Fibroblast of lung (primary cell): ENCODE measurements around the gene LAMB2. TPM values are rescaled to one million over a fixed set of nuclear protein-coding genes. Genes with fewer than 3 reads are reported as not detected.

Experiments used
- DNase-seq, 2 donors: peaks; one replicate each; pipeline versions ENCODE4 v3.0.0 to v3.0.0-alpha.2; 2010; ENCODE audit warnings: low read depth in 2 of 2
- H2AFZ ChIP-seq: 2 replicates; pipeline ENCODE4 v1.5.1; 2012; ENCODE audit warnings: low read length, control low read depth, inconsistent platforms
- H3K27ac ChIP-seq: 2 replicates; pipeline ENCODE4 v1.5.1; 2011; ENCODE audit warnings: low read length, control low read depth; ENCODE audit not compliant: insufficient read depth
- H3K27me3 ChIP-seq: 2 replicates; pipeline ENCODE4 v1.5.1; 2011; ENCODE audit warnings: mild to moderate bottlenecking, low read length; ENCODE audit not compliant: control insufficient read depth, insufficient read depth
- H3K36me3 ChIP-seq: 2 replicates; pipeline ENCODE4 v1.5.1; 2011; ENCODE audit warnings: low read length; ENCODE audit not compliant: control insufficient read depth, insufficient read depth
- H3K4me1 ChIP-seq: 2 replicates; pipeline ENCODE4 v1.5.1; 2011; ENCODE audit warnings: low read length; ENCODE audit not compliant: control insufficient read depth, insufficient read depth; ENCODE audit errors: extremely low read depth
- H3K4me2 ChIP-seq: 2 replicates; pipeline ENCODE4 v1.5.1; 2011; ENCODE audit warnings: low read length, control low read depth; ENCODE audit not compliant: insufficient read depth; ENCODE audit errors: extremely low read depth
- H3K4me3 ChIP-seq, 4 experiments: fragments of 200-600 bp in 1 of 4; sonication (generic) in 1 of 4; replicated peaks in 1 of 4; 2 replicates each; pipeline ENCODE4 v1.5.1; 2011 to 2016; ENCODE audit warnings: low read length in 4 of 4, low read depth in 3 of 4, mild to moderate bottlenecking in 3 of 4, control low read depth in 2 of 4, inconsistent platforms in 1 of 4, mixed read lengths in 1 of 4; ENCODE audit not compliant: insufficient read depth in 1 of 4; ENCODE audit errors: control extremely low read depth in 1 of 4
- H3K79me2 ChIP-seq: 2 replicates; pipeline ENCODE4 v1.5.1; 2012; ENCODE audit warnings: mild to moderate bottlenecking, low read length, inconsistent platforms; ENCODE audit not compliant: control insufficient read depth, insufficient read depth
- H3K9ac ChIP-seq: 2 replicates; pipeline ENCODE4 v1.5.1; 2011; ENCODE audit warnings: mild to moderate bottlenecking, low read length, control low read depth; ENCODE audit not compliant: insufficient read depth
- H3K9me3 ChIP-seq: 2 replicates; pipeline ENCODE4 v1.5.1; 2012; ENCODE audit warnings: low read depth, low read length; ENCODE audit not compliant: control insufficient read depth, insufficient read depth
- H4K20me1 ChIP-seq: 2 replicates; pipeline ENCODE4 v1.5.1; 2011; ENCODE audit warnings: low read length; ENCODE audit not compliant: control insufficient read depth, insufficient read depth; ENCODE audit errors: extremely low read depth
- EZH2 ChIP-seq: IDR thresholded peaks from 2 replicates; pipeline ENCODE4 v1.5.1; 2012; ENCODE audit warnings: low read length, control low read depth, mild to moderate bottlenecking; ENCODE audit errors: missing control alignments
- polyA plus RNA-seq, 2 donors: library from polyadenylated mRNA; depleted of rRNA in 1 of 2; stranded (reverse) in 1 of 2; unstranded in 1 of 2; fragments of >200 nt; gene quantifications; 2 replicates each; pipeline ENCODE4 v1.2.1, GENCODE V29; 2011 to 2012; ENCODE audit warnings: missing spikeins in 1 of 2
- total RNA-seq: library from RNA; depleted of rRNA; stranded (reverse); fragments of >200 nt; gene quantifications from 2 replicates; pipeline ENCODE4 v1.2.1, GENCODE V29; 2014
- TF ChIP-seq, protein P1 (sequence below), 2 donors: IDR thresholded peaks in 1 of 2; conservative IDR thresholded peaks in 1 of 2; 1 replicate in 1 of 2; 2 replicates in 1 of 2; pipeline ENCODE4 v1.5.1; 2011 to 2012; ENCODE audit warnings: low read length in 2 of 2, control low read depth in 1 of 2, inconsistent platforms in 1 of 2, low read depth in 1 of 2, mild to moderate bottlenecking in 1 of 2

Gene LAMB2
- total and polyA plus RNA-seq, 2 donors (not counting 1 experiment from before 2014, with no cell fraction given), result 375 to 1,026 TPM

DNA sequence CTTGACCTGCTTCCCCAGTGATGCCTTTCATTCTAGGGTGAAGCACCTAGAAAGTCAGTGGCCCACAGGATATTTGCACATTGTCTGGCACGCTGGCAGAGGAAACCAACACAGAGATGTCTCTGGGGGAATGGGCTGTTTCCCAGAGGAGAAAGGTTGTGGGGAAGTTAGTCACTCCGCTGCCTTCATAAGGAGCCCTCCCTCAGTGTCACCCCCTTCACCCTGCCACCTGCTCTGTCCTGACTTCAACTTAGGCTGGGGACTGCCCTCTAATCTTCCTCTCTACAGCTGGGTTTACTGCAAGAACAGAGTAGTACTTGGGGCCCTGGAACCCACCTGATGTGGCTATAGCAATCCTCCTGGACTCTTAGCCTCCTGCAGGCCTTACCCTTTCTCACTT is 44.2 kb upstream of the LAMB2 start:
- H3K4me1 ChIP-seq, result peaks cover 12% of the 10 kb centered on the region
- H4K20me1 ChIP-seq, result no peaks in the 10 kb centered on the region
- no peaks in the 10 kb centered on the region for H3K9me3 ChIP-seq
- DNase-seq, result no peak
- no peak overlapping the region for H2AFZ ChIP-seq
- peaks cover 13% of the 10 kb centered on the region for H3K36me3 ChIP-seq
- H3K27me3 ChIP-seq, result no peaks in the 10 kb centered on the region
- H3K4me2 ChIP-seq, result no peak overlapping the region
- H3K79me2 ChIP-seq, result peaks cover 4% of the 10 kb centered on the region
- H3K4me3 ChIP-seq, result no peak overlapping the region
- no peak overlapping the region for H3K9ac ChIP-seq
- no peak for TF ChIP-seq EZH2
- TF ChIP-seq, protein P1, sequence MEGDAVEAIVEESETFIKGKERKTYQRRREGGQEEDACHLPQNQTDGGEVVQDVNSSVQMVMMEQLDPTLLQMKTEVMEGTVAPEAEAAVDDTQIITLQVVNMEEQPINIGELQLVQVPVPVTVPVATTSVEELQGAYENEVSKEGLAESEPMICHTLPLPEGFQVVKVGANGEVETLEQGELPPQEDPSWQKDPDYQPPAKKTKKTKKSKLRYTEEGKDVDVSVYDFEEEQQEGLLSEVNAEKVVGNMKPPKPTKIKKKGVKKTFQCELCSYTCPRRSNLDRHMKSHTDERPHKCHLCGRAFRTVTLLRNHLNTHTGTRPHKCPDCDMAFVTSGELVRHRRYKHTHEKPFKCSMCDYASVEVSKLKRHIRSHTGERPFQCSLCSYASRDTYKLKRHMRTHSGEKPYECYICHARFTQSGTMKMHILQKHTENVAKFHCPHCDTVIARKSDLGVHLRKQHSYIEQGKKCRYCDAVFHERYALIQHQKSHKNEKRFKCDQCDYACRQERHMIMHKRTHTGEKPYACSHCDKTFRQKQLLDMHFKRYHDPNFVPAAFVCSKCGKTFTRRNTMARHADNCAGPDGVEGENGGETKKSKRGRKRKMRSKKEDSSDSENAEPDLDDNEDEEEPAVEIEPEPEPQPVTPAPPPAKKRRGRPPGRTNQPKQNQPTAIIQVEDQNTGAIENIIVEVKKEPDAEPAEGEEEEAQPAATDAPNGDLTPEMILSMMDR (conservative IDR thresholded peaks at IDR 0.05 in 1 of 2, IDR thresholded peaks at IDR 0.05 in 1 of 2; ENCODE audit: low read depth in 1 of 2, low read length in 2 of 2), result no peak
- H3K27ac ChIP-seq, result no peak overlapping the region

DNA sequence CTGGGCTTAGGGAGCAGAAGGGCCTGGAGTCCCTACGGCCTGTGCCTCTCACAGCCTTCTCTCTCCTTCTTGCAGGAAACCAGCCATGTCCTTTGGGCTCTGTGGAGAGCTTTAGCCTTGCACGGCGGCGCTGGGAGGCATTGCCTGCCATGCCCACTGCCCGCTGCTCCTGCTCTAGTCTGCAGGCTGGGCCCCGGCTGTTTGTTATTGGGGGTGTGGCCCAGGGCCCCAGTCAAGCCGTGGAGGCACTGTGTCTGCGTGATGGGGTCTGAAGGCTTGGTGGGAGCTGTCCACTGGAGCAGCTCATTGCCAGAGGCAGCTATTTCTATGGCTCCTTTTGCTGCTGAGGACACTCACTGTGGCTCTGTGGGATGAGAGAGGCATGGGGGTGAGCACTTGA is 42.7 kb upstream of the LAMB2 start:
- TF ChIP-seq, protein P1 (conservative IDR thresholded peaks at IDR 0.05 in 1 of 2, IDR thresholded peaks at IDR 0.05 in 1 of 2; ENCODE audit: low read depth in 1 of 2, low read length in 2 of 2), result no peak
- no peak for TF ChIP-seq EZH2
- Histone ChIP-seq H3K4me1 (peaks cover 15% of the 10 kb centered on the region), H3K9ac (no peak overlapping the region), H3K27me3 (no peaks in the 10 kb centered on the region), H3K27ac (no peak overlapping the region), H3K4me2 (no peak overlapping the region), H3K9me3 (no peaks in the 10 kb centered on the region), H2AFZ (no peak overlapping the region), H3K79me2 (peaks cover 6% of the 10 kb centered on the region), H4K20me1 (no peaks in the 10 kb centered on the region), H3K36me3 (peaks cover 13% of the 10 kb centered on the region), H3K4me3 (no peak overlapping the region)
- DNase-seq, result no peak

GRCh38 chr3:49174397-49174985 is 41.6 kb upstream of the LAMB2 start:
- Histone ChIP-seq H3K4me1 (peaks cover 16% of the 10 kb centered on the region), H3K4me3 (no peak overlapping the region), H3K9me3 (no peaks in the 10 kb centered on the region), H3K79me2 (peaks cover 6% of the 10 kb centered on the region), H3K27ac (no peak overlapping the region), H3K9ac (no peak overlapping the region), H4K20me1 (no peaks in the 10 kb centered on the region), H3K36me3 (peaks cover 13% of the 10 kb centered on the region), H3K4me2 (no peak overlapping the region), H3K27me3 (no peaks in the 10 kb centered on the region), H2AFZ (no peak overlapping the region)
- no peak for DNase-seq
- TF ChIP-seq EZH2, result no peak
- TF ChIP-seq, protein P1 (conservative IDR thresholded peaks at IDR 0.05 in 1 of 2, IDR thresholded peaks at IDR 0.05 in 1 of 2; ENCODE audit: low read depth in 1 of 2, low read length in 2 of 2), result no peak
